ENCODE measurements around the gene LARP6.
"Not testable (repeated sequence)": the region's sequence is repeated elsewhere in the genome, so short reads cannot be mapped to it uniquely, and the experiment has no call there.

LARP6 gene

DNA sequence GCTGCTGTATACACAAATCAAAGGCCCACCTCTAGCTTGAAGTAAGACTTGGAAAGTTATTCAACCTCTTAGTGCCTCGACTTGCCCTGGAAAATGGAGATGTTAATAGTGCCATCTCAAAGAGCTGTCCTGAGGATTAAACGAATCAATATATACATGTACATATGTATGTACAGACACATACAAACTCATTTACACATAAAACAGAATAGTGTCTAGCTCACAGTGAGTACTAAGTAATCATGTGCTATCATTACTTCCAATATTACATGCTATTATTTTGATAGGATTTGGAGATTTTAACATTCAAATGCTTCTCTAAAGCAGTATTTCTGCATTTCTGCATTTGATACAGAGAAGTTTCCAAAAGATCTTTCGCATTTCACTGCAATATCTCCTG lies 20.5 kb downstream of the LARP6 start:
- no peak for FAIRE-seq
- DNase-seq (ENCODE audit: extremely low spot score, insufficient read length, low read depth), result no peak

DNA sequence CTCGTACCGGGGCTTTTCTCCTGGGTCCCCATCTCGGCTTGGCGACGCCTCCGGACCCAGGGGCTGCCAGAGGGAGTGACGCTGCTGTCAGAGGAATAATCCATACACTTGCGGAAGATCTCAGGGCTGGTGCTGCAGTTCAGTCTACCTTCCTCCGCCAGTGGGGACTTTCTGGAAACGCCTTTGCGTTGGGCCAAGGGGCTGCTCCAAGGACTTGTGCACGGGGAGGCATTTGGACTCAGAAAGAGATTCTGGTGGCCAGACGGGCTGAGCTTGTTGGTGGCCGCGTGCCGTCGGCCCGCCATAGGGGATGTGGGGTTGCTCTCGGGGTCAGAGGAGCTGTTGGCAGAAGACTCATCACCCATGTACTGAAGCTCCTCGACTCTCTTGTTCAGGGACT lies 21.8 kb downstream of the LARP6 start:
- no peak for FAIRE-seq
- DNase-seq (ENCODE audit: extremely low spot score, insufficient read length, low read depth), result no peak

DNA sequence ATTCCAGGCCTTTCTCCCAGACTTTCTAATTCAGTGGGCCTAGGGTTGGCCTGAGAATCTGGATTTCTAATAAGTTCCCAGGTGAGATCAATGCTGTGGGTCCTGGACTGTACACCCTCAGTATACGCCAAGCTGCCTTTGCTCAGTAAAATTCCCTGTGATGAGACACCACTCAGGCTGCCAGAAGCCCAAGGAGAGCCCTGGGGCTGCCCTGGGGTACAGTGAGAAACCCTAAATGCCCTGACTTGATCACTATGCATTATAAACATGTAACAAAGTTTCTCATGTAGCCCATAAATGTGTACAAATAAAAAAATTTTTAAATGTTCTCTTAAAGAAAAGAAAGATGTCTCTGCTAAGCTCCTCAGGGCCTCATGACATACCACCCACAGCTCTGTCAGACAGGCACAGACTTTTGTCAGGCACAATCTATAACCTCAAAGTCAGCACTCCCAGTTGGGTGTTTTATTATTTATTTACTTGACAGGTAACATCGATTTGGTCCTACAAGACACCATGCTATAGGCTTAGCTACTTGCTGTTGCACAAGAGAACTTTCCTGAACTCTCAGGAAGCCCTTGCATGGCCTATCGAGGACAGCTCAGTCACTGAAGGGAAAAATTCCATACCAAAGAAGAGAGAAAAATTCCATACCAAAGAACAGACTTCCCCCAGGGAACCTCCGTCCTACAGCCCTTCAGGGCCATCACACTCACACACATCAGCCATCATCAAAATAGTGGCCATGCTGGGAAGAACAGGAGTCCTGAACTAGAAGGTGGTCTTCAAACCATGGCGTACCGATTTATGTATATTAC lies 22.7 kb downstream of the LARP6 start:
- DNase-seq (ENCODE audit: extremely low spot score, insufficient read length, low read depth), result no peak
- no peak for FAIRE-seq

DNA sequence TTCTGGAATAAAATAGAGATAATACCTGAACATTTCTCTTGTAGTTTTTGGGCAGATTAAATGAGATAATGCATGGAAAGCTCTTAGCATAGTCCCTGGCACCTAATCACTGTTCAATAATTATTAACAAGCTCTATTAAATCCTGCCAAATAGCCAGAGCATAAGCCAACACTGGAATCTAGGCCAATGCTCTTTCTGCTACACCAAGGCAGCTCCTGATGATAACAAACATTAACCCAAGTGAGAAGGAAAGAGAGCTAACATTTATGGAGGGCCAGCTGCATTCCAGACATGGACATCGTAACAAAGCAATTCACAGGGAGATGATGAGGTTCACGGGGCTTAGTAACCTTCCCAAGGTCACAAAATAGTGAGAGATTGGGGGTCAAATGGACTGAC lies 23.3 kb downstream of the LARP6 start:
- DNase-seq (ENCODE audit: extremely low spot score, insufficient read length, low read depth), result no peak
- FAIRE-seq, result no peak

DNA sequence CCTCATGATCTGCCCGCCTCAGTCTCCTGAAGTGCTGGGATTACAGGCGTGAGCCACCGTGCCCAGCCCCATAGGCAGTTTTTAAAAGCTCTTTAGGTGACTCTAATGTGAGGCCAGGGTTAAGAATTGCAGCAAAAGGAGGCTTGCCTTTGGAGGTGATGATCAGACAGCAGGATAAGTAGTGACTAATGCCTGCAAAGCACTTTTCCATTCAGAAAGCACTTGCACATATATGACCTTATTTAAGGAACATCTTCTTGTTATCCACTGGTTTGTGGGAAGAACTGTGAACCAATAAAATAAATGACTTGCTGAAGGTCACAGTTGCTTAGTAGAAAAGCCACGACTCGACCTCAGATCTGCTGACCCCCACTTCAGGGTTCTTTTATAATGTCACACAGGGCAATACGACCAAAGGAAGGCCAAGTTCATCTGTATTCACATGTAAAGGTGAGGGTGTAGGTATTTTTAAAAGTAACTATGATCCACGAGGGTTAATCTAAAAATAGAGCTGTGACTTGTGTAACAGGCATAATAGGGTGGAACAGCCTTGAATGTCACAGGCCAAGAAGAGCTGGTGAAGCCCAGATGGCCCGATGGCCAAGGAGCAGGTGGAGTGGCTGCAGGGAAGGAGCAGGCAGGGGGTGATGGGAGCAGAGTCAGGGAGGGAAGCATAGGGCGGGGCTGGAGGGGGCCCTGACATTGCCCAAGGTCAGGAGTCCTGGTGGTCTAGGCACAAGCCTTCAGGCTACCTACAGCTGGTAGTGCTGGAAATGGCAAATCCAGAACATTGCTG lies 24.4 kb downstream of the LARP6 start:
- no peak for DNase-seq (ENCODE audit: extremely low spot score, insufficient read length, low read depth)
- no peak for FAIRE-seq

DNA sequence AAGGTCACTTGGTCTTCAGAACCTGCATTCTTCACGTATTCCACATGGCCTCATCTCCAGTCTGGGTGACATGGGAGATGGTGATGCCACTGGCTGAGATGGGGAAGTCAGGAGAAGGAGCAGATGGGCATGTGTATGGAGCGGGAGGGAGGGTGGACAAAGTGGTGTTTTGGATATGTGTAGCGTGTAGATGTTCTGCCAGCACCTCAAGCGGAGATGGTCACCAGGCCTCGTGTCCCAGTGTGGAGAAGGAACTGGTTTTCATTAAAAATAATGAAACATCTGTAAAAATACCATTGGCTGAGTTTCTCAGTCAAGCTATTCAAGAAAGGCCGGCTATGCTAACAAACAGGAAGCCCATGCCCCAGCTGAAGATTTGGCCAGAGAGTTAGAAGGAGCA lies 26.2 kb downstream of the LARP6 start:
- no peak for FAIRE-seq
- DNase-seq (ENCODE audit: extremely low spot score, insufficient read length, low read depth), result no peak

DNA sequence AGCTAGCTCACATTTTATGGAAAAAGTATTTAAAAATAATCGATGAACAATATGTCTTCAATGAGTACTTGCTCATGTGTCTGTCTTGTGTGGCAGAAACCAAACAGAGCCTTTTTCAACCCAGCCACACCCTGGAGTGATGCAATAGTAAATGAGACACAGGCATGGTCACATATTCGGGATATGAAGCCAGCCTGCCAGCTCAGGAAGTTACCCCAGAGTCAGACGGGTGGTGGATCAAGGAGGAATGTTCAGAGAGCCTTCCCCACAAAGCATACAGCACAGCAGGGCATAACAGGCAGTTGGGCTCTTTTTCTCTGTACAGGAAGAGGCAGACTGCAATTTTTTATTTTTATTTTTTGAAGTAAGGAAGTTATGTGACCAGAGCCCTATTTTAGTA lies 27.3 kb downstream of the LARP6 start:
- DNase-seq (ENCODE audit: extremely low spot score, insufficient read length, low read depth) (no peak), FAIRE-seq (no peak)

DNA sequence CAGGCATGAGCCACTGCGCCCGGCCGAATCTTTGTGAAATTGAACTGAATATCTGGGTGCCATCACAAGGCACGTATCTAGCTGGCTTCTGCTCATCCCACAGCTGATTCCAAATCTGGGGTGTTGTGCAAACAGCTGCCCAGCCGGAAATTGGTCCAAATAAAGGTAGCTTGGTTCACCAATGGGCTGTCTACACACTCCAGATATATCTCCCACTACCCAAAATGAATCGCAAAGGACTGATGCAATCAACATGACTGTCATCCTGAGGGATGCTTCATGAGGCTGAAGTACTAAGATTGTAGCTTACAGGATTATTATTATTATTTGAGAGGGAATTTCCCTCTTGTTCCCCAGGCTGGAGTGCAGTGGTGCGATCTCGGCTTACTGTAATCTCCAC lies 28.1 kb downstream of the LARP6 start:
- no peak for DNase-seq (ENCODE audit: extremely low spot score, insufficient read length, low read depth)
- no peak for FAIRE-seq

DNA sequence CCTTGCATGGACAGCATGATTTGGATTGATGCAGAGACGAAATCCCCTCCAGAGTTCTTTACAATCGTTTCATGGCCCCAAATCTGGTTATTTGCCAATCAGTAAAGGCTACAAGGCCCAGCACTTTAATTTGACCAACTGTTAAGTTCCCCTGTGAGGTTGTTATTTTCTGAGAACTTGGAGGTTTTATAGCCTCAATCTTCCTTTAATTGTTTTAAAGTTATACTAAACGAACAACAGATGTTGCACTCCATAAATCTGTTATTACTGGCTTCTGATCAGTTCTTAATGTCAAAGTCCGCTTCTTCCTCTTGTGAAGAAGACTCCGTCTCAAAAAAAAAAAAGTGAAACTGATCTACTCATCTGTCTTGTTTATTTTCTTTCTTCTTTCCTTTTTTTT lies 30.8 kb downstream of the LARP6 start:
- FAIRE-seq, result no peak
- DNase-seq (ENCODE audit: extremely low spot score, insufficient read length, low read depth), result no peak

DNA sequence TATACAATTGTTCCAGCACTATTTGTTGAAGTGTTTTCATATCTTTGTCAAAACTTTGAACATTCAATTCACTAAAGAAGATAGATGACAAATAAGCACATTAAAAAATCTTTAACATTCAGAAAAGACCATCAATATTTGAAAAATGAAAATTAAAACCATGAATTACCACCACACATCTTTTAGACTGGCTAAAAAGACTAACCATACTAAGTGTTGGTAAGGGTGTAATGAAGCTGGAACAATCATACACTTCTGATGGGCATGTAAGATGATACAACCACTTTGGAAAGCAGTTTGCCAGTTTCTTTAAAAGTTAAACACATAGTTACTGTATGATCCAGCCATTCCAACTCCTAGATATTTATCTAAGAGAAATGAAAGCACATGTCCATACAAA lies 33.7 kb downstream of the LARP6 start:
- FAIRE-seq, result no peak
- DNase-seq (ENCODE audit: extremely low spot score, insufficient read length, low read depth), result no peak

DNA sequence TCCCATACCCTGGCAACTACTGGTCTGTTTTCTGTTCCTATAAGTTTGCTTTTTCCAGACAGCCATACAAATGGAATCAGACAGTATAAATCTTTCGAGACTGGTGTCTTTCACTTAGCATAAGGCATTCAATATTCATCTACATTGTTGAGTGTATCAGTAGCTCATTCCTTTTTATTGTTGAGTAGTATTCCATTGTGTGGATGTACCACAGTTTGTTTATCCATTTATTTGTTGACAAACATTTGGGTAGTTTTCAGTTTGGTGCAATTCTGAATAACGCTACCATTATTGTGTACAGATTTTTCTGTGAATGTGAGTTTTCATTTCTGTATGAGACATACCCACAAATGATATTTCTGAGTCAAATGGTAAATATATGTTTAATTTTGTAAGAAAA lies 35.4 kb downstream of the LARP6 start:
- no peak for DNase-seq (ENCODE audit: extremely low spot score, insufficient read length, low read depth)
- no peak for FAIRE-seq

DNA sequence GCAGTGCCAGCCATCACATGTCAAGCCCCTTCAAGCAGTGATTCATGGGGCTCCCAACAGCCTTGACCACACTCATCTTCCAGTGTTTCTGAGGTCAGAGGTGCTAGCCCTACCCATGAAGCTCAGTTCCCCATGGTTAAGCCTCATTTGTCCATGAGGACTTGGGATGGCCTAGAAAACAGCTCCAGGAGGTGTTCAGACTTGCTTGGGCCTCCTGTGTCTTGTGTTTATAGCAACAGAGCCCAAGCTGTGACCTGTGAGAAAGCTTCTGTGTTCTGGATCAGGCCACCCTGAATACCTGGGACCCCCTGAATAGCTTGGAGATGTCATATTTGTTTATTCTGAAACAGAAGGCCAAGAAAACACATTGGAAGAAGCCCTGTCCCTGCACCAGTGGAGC lies 36.7 kb downstream of the LARP6 start:
- no peak for FAIRE-seq
- no peak for DNase-seq (ENCODE audit: extremely low spot score, insufficient read length, low read depth)

DNA sequence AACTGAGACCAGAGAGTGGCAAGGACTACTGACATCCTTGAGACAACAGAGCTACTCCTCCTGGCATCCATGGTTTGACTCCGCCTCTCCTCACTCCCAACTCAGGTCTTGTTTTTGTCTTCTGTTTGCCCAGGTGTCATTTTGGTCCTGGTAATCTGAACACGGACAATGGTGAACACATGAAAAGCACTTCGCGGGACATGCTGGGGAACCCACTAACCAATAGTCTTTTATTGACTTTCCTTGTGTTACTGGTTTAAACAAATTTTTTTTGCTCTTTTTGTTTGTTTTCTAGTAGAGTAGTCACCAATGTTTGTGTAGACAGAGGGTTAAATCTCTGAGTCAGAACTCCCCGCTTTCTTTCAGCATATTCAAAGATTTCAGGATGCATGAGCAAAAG lies 38.4 kb downstream of the LARP6 start:
- DNase-seq (ENCODE audit: extremely low spot score, insufficient read length, low read depth) (no peak), FAIRE-seq (no peak)

DNA sequence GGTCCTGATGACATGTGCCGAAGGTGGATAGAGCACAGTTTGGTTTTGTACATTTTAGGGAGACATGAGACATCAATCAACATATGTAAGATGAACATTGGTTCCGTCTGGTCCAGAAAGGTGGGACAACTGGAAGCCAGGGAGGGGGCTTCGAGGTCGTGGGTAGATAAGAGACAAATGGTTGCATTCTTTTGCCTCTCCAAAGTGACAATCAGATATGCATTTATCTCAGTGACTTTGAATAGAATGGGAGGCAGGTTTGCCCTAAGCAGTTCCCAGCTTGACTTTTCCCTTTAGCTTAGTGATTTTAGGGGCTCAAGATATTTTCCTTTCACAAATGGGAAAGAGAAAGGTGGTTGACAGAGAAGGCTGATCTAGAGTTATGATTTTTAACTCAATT lies 38.9 kb downstream of the LARP6 start:
- not testable (repeated sequence) for DNase-seq (ENCODE audit: extremely low spot score, insufficient read length, low read depth); FAIRE-seq

DNA sequence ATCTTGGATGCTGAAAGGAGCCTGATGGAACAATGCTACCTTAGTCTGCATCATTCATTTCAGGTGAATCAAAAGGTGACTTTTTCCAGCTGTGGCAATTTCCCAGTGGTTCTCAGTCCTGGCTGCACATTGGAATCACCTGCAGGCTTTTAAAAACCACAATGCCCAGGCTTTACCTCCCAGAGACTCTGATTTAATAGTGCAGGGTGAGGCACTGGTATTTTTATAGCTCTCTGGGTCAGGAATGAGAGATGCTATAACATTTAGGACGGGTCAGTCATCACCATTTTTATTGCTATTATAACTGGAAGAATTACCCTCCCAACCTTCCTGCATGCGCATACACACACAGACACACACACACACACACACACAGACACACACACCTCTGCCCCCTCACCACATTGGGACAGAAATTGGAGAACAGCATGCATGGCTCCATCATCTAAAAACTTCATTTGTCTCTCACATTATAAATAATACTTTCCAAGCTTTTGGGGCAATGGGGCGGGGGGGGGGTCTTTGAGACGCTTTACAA lies 41.1 kb downstream of the LARP6 start:
- no peak for FAIRE-seq
- no peak for DNase-seq (ENCODE audit: extremely low spot score, insufficient read length, low read depth)

DNA sequence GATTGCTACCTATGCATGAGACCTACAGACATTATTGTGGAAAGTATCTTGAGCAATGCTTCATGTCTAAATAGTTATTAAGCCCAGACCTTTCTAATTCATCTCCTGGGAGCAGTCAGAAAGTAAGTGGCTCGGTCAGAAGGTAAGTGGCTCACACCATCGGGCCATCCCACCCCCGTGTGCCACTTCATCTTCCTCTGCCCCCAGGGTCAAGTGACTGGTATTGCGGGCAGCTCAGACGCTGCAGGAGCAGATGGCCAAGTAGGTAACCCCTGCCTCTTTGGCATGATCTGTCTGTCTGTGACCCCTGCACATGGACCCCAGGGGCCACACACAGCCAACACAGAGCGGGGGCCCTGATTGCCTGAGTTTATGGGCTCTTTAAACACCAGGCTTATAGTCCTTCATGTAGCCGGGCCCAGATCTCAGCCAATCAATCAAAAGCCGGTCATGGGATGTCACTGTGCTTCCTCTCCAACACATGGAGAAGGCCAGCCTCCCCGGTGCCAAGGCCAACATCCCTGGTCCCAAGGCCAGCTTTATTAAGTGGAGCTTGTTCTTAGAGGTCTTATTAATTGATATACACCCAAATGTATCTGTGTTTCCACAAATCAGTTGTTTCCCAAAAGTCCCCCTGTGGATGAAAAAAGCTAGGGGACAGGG lies 42.9 kb downstream of the LARP6 start:
- DNase-seq (ENCODE audit: extremely low spot score, insufficient read length, low read depth) (no peak), FAIRE-seq (no peak)

DNA sequence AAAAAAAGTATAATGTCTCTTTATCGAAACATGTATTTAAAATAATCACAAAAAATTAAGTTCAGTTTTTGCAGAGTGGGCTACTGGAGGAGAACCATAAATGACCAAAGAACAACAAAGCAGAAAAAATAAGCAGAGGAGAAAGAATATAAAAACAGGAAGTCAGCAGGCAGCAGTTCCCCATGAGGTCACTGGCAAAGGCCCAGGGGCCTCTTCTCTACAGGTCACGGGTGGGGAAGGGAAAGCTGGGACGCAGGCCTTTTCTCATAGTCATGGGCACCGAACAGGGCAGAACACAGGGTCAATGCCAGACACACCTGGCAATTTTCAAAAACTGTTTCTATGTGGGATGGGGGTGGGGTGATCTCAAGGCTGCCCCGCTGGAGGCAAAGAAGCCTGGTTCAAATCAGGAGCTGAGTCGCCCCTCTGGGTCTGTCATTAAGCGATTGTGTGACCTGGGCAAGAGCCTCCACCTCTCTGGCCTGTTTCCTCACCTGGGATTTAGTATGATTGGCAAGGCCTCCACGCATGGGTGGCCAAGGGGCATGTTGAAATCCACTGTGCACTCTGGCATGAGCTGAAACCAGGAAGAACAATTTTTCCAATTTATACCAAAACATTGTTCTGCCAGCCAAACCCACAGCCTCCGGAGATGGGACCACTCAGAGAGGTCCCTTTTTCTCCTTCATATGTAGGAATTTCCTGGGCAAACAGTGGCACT lies 46.8 kb downstream of the LARP6 start:
- FAIRE-seq (no peak), DNase-seq (ENCODE audit: extremely low spot score, insufficient read length, low read depth) (no peak)

DNA sequence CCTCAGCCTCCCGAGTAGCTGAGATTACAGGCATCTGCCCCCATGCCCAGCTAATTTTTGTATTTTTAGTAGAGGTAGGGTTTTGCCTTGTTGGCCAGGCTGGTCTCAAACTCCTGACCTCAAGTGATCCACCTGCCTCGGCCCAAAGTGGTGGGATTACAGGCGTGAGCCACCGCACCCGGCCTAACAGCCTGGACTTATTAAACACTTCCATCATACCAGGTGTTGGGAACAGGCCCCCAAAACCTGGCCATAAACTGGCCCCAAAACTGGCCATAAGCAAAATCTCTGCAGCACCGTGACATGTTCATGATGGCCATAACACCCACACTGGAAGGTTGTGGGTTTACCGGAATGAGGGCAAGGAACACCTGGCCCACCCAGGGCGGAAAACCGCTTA lies 49.6 kb downstream of the LARP6 start:
- DNase-seq (ENCODE audit: extremely low spot score, insufficient read length, low read depth); FAIRE-seq: not testable (repeated sequence)

DNA sequence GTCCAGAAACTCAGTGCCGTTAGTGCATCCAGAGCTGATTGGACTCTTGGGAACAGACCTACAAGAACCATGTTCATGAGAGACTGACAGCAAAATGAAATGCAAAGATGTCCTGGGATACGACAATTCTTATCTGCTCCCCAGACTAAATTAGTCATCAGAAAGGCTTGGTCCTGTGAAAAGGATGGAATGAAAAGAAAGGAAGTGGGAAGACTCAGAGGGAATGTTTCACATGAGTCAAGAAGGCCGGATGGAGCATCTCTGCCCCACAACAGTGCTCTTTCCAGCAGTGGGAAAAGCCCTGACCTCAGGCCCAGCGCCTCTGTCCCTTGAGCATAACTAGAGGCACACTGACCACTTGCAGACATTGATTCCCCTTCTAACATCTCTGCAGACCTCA lies 51.3 kb downstream of the LARP6 start:
- DNase-seq (ENCODE audit: extremely low spot score, insufficient read length, low read depth) (no peak), FAIRE-seq (no peak)

DNA sequence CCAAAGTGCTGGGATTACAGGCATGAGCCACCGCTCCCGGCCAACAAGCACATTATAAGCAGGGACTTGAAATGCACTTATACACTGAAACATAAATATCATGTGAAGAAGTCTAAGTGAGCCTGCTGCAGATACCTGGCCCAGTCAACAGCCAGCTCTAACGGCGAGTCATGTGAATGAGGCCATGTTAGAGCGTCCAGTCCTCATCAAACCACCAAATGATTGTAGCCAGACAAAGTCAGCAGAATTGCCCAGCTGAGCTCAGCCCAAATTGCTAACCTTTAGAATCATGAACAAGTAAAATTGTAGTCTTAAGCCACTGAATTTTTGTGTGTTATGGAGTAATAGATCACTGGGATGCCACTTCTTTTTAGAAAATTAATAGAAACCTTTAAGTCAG lies 52.8 kb downstream of the LARP6 start:
- FAIRE-seq, result no peak
- no peak for DNase-seq (ENCODE audit: extremely low spot score, insufficient read length, low read depth)
